OCI-LY3 (cell line): Measurements from ENCODE around the gene OR5H15.

Experiments used
- EZH2phosphoT487 ChIP-seq: fragments of 200-600 bp; shearing (Covaris generic); IDR thresholded peaks from 2 replicates; pipeline ENCODE4 v1.6.1; 2018; ENCODE audit warnings: antibody characterized with exemption, mixed run types, low read depth
- TF ChIP-seq, protein P1 (sequence below): fragments of 200-600, 300-600 bp; sonication (generic); IDR thresholded peaks from 2 replicates; pipeline ENCODE4 v1.5.1; 2014; ENCODE audit warnings: antibody characterized with exemption, low read length, low read depth

DNA sequence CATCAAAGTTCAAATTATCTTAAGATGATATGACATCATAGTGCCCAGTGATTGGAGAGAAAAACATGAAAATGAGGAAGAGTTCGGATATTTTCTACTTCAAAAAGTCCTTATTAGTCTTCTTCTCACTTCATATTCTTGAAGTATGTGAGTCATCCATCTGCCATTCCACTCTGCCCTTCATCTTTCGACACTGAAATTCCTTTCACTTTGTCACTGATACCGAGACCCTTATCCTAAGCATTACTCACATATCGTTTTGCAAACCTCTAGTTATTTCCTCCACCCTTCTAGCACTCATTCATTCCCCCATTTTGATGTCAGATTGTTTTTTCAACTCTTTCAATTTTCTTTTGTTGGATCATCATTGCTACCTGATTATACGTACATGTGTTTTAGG is 15.3 kb upstream of the OR5H15 start:
- TF ChIP-seq, protein P1, sequence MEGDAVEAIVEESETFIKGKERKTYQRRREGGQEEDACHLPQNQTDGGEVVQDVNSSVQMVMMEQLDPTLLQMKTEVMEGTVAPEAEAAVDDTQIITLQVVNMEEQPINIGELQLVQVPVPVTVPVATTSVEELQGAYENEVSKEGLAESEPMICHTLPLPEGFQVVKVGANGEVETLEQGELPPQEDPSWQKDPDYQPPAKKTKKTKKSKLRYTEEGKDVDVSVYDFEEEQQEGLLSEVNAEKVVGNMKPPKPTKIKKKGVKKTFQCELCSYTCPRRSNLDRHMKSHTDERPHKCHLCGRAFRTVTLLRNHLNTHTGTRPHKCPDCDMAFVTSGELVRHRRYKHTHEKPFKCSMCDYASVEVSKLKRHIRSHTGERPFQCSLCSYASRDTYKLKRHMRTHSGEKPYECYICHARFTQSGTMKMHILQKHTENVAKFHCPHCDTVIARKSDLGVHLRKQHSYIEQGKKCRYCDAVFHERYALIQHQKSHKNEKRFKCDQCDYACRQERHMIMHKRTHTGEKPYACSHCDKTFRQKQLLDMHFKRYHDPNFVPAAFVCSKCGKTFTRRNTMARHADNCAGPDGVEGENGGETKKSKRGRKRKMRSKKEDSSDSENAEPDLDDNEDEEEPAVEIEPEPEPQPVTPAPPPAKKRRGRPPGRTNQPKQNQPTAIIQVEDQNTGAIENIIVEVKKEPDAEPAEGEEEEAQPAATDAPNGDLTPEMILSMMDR: no peak
- TF ChIP-seq EZH2phosphoT487: no peak
